GM13977 (cell line): ENCODE data around the gene CTSK.

Source experiments
- DNase-seq: peaks from one replicate; pipeline ENCODE4 v3.0.0; 2012; ENCODE audit warnings: low spot score
- in situ Hi-C: fragments of 300-500 bp; cut with MboI; formaldehyde crosslinking; loops from one replicate; pipeline ENCODE4 v1.12.0; 2022; ENCODE audit warnings: low sequenced_read_pairs, low pct_unique_long_range_greater_than_20kb, mixed read lengths, inconsistent platforms; ENCODE audit not compliant: unreplicated experiment
- TF ChIP-seq, protein P1 (sequence below): IDR thresholded peaks from 2 replicates; pipeline ENCODE4 v1.5.1; 2012; ENCODE audit warnings: mild to moderate bottlenecking, control low read depth; ENCODE audit not compliant: insufficient read depth; ENCODE audit errors: extremely low read depth, missing control alignments

Gene CTSK

GRCh38 chr1:150763018-150763417, 45.0 kb downstream of the CTSK start:
- in situ Hi-C loops: no loop called here
- TF ChIP-seq, protein P1, sequence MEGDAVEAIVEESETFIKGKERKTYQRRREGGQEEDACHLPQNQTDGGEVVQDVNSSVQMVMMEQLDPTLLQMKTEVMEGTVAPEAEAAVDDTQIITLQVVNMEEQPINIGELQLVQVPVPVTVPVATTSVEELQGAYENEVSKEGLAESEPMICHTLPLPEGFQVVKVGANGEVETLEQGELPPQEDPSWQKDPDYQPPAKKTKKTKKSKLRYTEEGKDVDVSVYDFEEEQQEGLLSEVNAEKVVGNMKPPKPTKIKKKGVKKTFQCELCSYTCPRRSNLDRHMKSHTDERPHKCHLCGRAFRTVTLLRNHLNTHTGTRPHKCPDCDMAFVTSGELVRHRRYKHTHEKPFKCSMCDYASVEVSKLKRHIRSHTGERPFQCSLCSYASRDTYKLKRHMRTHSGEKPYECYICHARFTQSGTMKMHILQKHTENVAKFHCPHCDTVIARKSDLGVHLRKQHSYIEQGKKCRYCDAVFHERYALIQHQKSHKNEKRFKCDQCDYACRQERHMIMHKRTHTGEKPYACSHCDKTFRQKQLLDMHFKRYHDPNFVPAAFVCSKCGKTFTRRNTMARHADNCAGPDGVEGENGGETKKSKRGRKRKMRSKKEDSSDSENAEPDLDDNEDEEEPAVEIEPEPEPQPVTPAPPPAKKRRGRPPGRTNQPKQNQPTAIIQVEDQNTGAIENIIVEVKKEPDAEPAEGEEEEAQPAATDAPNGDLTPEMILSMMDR: no peak
- no peak for DNase-seq

DNA sequence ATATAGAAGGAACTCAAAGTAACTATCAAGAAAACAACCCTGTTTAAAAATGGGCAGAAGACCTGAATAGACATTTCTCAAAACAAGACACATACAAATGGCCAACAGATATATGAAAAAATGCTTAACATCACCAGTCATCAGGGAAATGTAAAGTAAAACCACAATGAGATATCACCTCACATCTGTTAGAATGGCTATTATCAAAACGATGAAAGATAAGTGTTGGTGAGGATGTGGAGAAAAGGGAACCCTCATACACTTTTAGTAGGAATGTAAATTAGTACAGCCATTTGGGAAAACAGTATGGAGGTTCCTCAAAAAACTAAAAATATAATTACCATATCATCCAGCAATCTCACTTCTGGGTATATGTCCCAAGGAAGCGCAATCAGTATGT, 45.5 kb downstream of the CTSK start:
- no peak for DNase-seq
- in situ Hi-C loops: no loop called here
- TF ChIP-seq, protein P1: no peak

DNA sequence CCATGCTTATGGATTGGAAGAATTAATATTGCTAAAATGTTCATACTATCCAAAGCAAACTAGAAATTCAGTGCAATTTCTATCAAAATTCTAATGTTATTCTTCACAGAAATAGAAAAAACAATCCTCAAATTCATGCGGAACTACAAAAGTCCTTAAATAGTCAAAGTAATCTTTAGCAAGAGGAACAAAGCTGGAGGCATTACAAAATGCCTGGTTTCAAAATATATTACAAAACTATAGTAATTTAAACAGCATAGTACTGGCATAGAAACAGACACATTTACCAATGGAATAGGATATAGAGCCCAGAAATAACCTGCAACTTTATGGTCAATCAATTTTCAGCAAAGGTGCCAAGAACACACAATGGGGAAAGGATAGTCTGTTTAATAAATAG, 46.3 kb downstream of the CTSK start:
- no peak for DNase-seq
- in situ Hi-C loops: no loop called here
- TF ChIP-seq, protein P1: no peak

DNA sequence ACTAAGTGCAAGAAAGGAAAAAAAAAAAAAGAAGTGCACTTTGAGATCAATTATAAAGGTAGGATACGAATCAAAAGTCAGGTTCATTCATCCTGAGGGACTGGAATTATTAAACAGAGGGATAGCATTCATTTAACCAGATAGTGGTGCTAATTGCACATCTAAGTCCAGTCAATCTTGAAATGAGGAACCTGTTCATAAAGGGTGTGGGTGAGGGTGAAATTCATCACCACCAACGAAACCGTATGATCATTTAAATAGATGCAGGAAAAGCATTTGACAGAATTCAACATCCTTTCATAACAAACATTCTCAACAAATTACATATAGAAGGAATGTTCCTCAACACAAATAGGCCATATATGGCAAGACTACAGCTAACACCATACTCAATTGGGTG, 48.0 kb downstream of the CTSK start:
- in situ Hi-C loops: no loop called here
- TF ChIP-seq, protein P1: peak; percentile 15
- no peak for DNase-seq

GRCh38 chr1:150753416-150753815, 54.6 kb downstream of the CTSK start:
- in situ Hi-C loops: no loop called here
- TF ChIP-seq, protein P1: no peak
- DNase-seq: no peak

- no peak for DNase-seq
- TF ChIP-seq, protein P1: no peak
- in situ Hi-C loops: no loop called here
Measured at GRCh38 chr1:150751443-150751842, 56.6 kb downstream of the CTSK start.
